Fibroblast of pulmonary artery (primary cell): ENCODE measurements around the gene YTHDF1.
"Not testable (repeated sequence)": the region's sequence is repeated elsewhere in the genome, so short reads cannot be mapped to it uniquely, and the experiment has no call there.

Source experiments
- DNase-seq: peaks from one replicate; pipeline ENCODE4 v3.0.0-alpha.2; 2010; ENCODE audit warnings: low read depth
- H3K4me3 ChIP-seq: replicated peaks from 2 replicates; pipeline ENCODE4 v1.5.1; 2011; ENCODE audit warnings: low read depth, mild to moderate bottlenecking, control low read depth, low read length, moderate library complexity
- TF ChIP-seq, protein P1 (sequence below): IDR thresholded peaks from 2 replicates; pipeline ENCODE4 v1.5.1; 2011; ENCODE audit warnings: mild to moderate bottlenecking, control low read depth, low read length, inconsistent platforms; ENCODE audit errors: missing control alignments

Gene YTHDF1

DNA sequence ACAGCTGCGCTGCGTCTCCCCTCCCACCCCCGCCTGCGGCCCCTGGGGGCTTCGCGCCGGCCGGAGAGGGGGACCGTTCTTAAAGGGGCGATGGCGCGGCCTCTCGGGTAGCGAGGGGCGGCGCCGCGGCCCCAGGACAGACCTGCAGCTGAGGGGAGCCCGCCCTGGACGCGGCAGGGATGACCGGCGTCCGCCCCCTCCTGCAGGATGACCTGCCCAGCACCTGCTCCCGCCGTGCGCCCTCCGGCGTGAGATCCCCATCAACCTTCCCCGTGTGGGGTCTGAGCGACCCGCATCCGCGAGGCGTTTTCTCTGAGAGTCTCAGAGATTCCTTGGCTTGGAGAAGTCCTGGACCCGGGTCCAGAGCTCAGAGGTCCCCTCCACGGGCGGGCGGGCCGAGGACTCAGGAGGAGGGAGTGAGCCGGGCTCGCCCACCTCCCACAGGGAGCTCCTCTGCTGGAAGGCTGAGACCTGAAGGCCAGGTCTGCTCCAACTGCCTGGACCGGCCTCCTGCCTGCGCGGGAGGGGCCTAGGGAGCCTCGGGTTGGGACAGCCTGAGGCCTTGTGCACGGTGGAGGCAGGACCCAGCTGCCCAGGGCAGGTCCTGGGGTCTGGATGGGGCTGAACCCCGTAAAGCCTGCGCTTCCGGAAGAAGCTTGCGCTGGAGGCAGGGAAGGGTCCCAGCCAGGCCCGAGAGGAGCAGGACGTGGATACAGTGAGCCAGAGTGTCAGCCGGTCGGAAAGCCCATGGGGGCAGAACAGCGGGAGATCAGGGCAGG, 38.9 kb upstream of the YTHDF1 start:
- DNase-seq: no peak
- H3K4me3 ChIP-seq: no peak overlapping the region
- TF ChIP-seq, protein P1, sequence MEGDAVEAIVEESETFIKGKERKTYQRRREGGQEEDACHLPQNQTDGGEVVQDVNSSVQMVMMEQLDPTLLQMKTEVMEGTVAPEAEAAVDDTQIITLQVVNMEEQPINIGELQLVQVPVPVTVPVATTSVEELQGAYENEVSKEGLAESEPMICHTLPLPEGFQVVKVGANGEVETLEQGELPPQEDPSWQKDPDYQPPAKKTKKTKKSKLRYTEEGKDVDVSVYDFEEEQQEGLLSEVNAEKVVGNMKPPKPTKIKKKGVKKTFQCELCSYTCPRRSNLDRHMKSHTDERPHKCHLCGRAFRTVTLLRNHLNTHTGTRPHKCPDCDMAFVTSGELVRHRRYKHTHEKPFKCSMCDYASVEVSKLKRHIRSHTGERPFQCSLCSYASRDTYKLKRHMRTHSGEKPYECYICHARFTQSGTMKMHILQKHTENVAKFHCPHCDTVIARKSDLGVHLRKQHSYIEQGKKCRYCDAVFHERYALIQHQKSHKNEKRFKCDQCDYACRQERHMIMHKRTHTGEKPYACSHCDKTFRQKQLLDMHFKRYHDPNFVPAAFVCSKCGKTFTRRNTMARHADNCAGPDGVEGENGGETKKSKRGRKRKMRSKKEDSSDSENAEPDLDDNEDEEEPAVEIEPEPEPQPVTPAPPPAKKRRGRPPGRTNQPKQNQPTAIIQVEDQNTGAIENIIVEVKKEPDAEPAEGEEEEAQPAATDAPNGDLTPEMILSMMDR: no peak

DNA sequence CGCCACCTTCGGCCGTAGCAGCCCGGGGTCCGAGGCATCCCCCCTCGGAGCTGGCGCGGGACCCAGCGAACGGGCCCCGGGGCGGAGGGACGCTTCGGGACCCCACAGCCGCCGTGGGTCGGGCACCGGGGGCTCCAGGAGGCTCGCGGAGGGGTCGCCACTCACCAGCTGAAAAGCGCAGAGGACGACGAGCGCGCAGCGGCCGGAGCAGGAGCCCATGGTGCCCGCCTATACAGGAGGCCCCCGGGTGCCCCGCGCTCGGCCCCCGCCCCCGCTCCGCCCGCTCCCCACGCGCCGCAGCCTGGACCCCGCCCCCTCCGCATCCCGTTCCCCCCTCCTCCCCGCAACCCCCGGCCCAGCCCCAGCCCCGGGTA, 38.3 kb upstream of the YTHDF1 start, which contains the start of gene NKAIN4:
Gene NKAIN4, minus strand, starts transcription at position 232 of the 374 bp plus-strand sequence. Its CDS starts 13 bp downstream, at position 219.
- no peak for DNase-seq
- TF ChIP-seq, protein P1: no peak
- H3K4me3 ChIP-seq: no peak within 1 kb of the TSS

DNA sequence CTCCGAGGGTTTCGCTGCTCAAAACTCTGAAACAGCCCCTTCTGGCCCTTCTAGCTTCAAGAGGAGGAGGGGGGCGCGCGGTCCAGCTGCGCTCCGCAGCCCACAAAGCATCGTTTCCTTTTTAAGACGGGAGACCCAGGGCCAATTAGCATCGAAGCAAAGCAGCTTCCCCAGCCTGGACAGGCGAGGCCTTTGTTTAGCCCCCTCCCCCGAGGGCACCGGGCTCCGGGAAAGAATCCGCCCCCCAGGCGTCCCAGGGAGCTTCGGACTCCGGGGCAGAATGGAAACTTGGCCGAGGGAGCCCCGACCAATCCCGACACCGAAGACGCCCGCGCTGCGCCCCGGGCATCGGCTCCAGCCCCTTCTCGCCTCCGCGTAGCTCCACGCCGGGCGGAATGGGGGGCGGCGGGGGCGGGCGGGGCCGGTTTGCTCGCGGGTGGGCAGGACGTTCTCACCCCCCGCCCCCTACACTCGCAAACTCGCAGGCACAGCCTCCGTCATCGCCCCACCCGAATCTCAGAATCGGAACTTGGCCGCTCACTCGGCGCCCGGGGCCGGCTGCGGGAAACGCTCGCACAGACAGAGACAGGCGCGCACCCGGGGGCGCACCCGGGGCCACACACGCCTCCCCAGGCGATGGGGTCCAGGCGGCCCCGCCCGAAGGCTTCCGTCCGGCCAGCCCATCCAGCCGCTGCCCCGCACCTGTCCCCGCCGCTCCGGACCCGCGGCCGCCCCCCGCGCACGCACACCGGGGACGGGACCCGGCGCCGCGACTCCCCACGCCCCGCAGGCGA, 37.7 kb upstream of the YTHDF1 start:
- DNase-seq: no peak
- TF ChIP-seq, protein P1: no peak
- H3K4me3 ChIP-seq: no peak overlapping the region

DNA sequence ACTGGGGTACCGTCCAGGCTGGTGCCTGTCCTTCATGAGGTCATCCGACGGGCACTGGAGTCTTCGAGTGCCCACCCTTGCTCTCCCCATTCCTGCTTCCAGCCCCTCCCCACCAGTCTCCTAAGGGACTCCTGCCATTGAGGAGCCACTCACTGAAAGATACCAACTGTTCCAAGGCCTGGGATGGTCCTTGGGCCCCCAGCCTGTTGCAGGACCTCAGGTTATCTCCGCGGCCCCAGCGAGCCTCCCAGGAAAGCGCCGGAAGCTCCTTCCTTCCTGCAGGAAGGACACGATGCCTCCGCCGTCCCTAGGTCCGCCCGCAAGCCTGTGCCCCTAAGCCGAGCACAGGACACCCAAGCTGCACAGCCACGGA, 37.1 kb upstream of the YTHDF1 start:
- DNase-seq: no peak
- H3K4me3 ChIP-seq: no peak overlapping the region
- TF ChIP-seq, protein P1: no peak

DNA sequence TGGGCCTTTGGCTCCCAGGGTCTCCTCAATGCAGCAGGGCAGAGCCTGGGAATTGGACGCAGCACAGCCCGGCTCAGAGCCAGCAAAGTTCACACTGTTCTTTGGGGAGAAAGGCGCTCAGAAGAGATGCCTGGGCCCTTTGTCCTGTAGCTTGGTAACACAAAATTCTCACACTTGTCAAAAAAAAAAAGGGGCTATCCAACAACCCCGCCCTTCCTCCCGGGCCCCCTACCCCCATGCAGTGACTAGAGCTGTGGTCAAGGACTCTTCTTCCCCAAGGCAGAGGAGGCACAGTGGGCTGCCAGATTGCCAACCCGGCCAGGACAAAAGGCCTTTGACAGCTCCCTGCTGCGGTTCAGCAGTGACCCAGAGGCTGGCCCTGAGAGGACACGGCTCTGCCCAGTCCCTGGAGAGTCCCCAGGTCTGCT, 36.4 kb upstream of the YTHDF1 start:
- no peak for DNase-seq
- H3K4me3 ChIP-seq: no peak overlapping the region
- TF ChIP-seq, protein P1: no peak

DNA sequence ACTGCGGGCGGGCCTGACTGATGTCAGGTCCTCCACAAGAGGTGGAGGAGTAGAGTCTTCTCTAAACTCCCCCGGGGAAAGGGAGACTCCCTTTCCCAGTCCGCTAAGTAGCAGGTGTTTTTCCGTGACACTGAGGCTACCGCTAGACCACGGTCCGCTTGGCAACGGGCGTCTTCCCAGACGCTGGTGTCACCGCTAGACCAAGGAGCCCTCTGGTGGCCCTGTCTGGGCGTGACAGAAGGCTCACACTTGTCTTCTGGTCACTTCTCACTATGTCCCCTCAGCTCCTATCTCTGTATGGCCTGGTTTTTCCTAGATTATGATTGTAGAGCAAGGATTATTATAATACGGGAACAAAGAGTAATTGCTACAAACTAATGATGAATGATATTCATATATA, 35.4 kb upstream of the YTHDF1 start:
- not testable (repeated sequence) for H3K4me3 ChIP-seq, DNase-seq

DNA sequence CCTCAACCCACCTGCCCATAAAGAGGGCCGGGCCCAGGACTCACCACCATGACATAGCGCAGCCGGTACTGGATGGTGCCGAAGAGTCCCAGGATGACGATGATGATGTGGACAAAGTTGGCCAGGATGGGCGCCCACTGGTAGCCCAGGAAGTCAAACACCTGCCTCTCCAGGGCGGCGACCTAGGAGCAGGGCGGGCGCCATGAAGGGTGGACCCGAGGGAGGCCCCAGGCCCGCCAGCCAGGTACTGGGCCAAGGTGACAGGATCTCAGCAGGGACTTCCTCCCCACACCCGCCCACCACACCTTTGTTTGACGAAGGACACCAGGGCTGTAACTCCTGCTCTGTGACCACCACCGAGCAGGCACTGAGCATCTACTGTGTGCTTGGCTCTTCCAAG, 34.0 kb upstream of the YTHDF1 start:
- TF ChIP-seq, protein P1: no peak
- no peak for DNase-seq

More for the DNA sequence above, 34.0 kb upstream of the YTHDF1 start:
- no peak overlapping the region for H3K4me3 ChIP-seq
